ENCODE results near the gene MYO10. TPM values are rescaled to one million over a fixed set of nuclear protein-coding genes. Genes with fewer than 3 reads are reported as not detected.

MYO10 gene
- polyA plus RNA-seq, 12 donors, result 20.3 to 40.0 (median 29.8) TPM; not detected in 1

GRCh38 chr5:16918891-16919671, 17.0 kb downstream of the MYO10 start:
- DNase-seq, result no peak

- DNase-seq, result no peak
Measured at GRCh38 chr5:16918156-16918555, 17.9 kb downstream of the MYO10 start.

GRCh38 chr5:16916262-16916878, 19.7 kb downstream of the MYO10 start:
- no peak for DNase-seq

GRCh38 chr5:16914584-16914983, 21.5 kb downstream of the MYO10 start:
- DNase-seq, result no peak

- DNase-seq, result no peak
Measured at GRCh38 chr5:16914108-16914435, 22.0 kb downstream of the MYO10 start.

GRCh38 chr5:16913187-16914107, 22.6 kb downstream of the MYO10 start:
- DNase-seq, result no peak

GRCh38 chr5:16912080-16912479, 24.0 kb downstream of the MYO10 start:
- DNase-seq, result no peak

- DNase-seq, result no peak
Measured at GRCh38 chr5:16909464-16909863, 26.6 kb downstream of the MYO10 start.

- no peak for DNase-seq
Measured at GRCh38 chr5:16907270-16907669, 28.8 kb downstream of the MYO10 start.

GRCh38 chr5:16906255-16906654, 29.8 kb downstream of the MYO10 start:
- no peak for DNase-seq

- no peak for DNase-seq
Measured at GRCh38 chr5:16903480-16904300, 32.4 kb downstream of the MYO10 start.

GRCh38 chr5:16902846-16903245, 33.2 kb downstream of the MYO10 start:
- DNase-seq, result no peak

GRCh38 chr5:16901021-16901644, 35.0 kb downstream of the MYO10 start:
- DNase-seq, result no peak

GRCh38 chr5:16899171-16899570, 36.9 kb downstream of the MYO10 start:
- DNase-seq, result no peak

- DNase-seq, result no peak
Measured at GRCh38 chr5:16897800-16898199, 38.3 kb downstream of the MYO10 start.

GRCh38 chr5:16897284-16897704, 38.8 kb downstream of the MYO10 start:
- no peak for DNase-seq

- no peak for DNase-seq
Measured at GRCh38 chr5:16896767-16897166, 39.3 kb downstream of the MYO10 start.

- no peak for DNase-seq
Measured at GRCh38 chr5:16894236-16895057, 41.6 kb downstream of the MYO10 start.

- no peak for DNase-seq
Measured at GRCh38 chr5:16891033-16891432, 45.1 kb downstream of the MYO10 start.

GRCh38 chr5:16889972-16890519, 46.0 kb downstream of the MYO10 start:
- no peak for DNase-seq

All from muscle of arm (tissue), 12 donors.